Immature natural killer cell (primary cell): Measurements from ENCODE around the gene ZNF433. TPM values are rescaled to one million over a fixed set of nuclear protein-coding genes. Genes with fewer than 3 reads are reported as not detected.
"Not testable (repeated sequence)": the region's sequence is repeated elsewhere in the genome, so short reads cannot be mapped to it uniquely, and the experiment has no call there.

ENCODE experiments used
- DNase-seq, 3 donors: peaks; one replicate each; pipeline ENCODE4 v3.0.0; 2022; ENCODE audit warnings: mixed read lengths in 1 of 3
- H3K27ac Mint-ChIP-seq, 6 donors: one replicate each; pipeline ENCODE4 v1.8.0; 2020; ENCODE audit warnings: mixed read lengths in 6 of 6, mild to moderate bottlenecking in 5 of 6, inconsistent platforms in 4 of 6, moderate library complexity in 3 of 6
- H3K27me3 Mint-ChIP-seq, 3 donors: one replicate each; pipeline ENCODE4 v1.8.0; 2020 to 2021; ENCODE audit warnings: low read depth in 3 of 3, mild to moderate bottlenecking in 3 of 3, mixed read lengths in 3 of 3, moderate library complexity in 3 of 3, inconsistent platforms in 1 of 3
- H3K36me3 Mint-ChIP-seq, 3 donors: one replicate each; pipeline ENCODE4 v1.8.0; 2020; ENCODE audit warnings: mixed read lengths in 3 of 3, inconsistent platforms in 2 of 3, mild to moderate bottlenecking in 2 of 3
- H3K4me1 Mint-ChIP-seq, 2 donors: one replicate each; pipeline ENCODE4 v1.8.0; 2020; ENCODE audit warnings: inconsistent platforms in 2 of 2, mild to moderate bottlenecking in 2 of 2, mixed read lengths in 2 of 2, moderate library complexity in 1 of 2
- H3K4me3 Mint-ChIP-seq, 5 donors: one replicate each; pipeline ENCODE4 v1.8.0; 2020; ENCODE audit warnings: mild to moderate bottlenecking in 5 of 5, mixed read lengths in 5 of 5, inconsistent platforms in 3 of 5, moderate library complexity in 3 of 5
- H3K9me3 Mint-ChIP-seq, 6 donors: one replicate each; pipeline ENCODE4 v1.8.0; 2020; ENCODE audit warnings: mild to moderate bottlenecking in 6 of 6, mixed read lengths in 6 of 6, inconsistent platforms in 4 of 6, moderate library complexity in 3 of 6
- polyA plus RNA-seq, 3 donors: library from polyadenylated mRNA; unstranded; fragments of 300-500 nt; fragmentation: Illumina TruSeq; gene quantifications; one replicate each; pipeline ENCODE4 v1.2.3, GENCODE V29; 2021

Gene ZNF433
- polyA plus RNA-seq: 1 to 10 TPM; 4.5 to 6.5 (median 5.4) TPM

GRCh38 chr19:12035220-12036172, at the start of gene ZNF433:
TSS of gene ZNF433 (minus strand) at chr19:12035679. CDS start at chr19:12035539, 140 bp downstream.
- H3K4me3 Mint-ChIP-seq: peak within 1 kb of the TSS; percentile 87 to 96 (median 93)
- H3K27ac Mint-ChIP-seq: peak within 1 kb of the TSS; percentile 74 to 92 (median 90)
- no peaks in the 10 kb centered on the region for H3K36me3 Mint-ChIP-seq
- peaks cover 17 to 23% of the 10 kb centered on the region in 2 donors for H3K4me1 Mint-ChIP-seq
- H3K9me3 Mint-ChIP-seq: peaks cover 0 to 15% (median 0%) of the 10 kb centered on the region in 6 donors
- peak; percentile 76 to 80 (median 79) for DNase-seq
- H3K27me3 Mint-ChIP-seq: no peaks in the 10 kb centered on the region

GRCh38 chr19:12083336-12083735, 47.9 kb upstream of the ZNF433 start:
- not testable (repeated sequence) for H3K4me1 Mint-ChIP-seq, H3K4me3 Mint-ChIP-seq, H3K36me3 Mint-ChIP-seq, DNase-seq, H3K27me3 Mint-ChIP-seq, H3K27ac Mint-ChIP-seq
- H3K9me3 Mint-ChIP-seq: peaks cover 13 to 51% (median 35%) of the 10 kb centered on the region in 6 donors

- H3K36me3 Mint-ChIP-seq: peaks cover 32 to 56% (median 55%) of the 10 kb centered on the region in 3 donors
- H3K4me3 Mint-ChIP-seq: no peak overlapping the region
- no peak for DNase-seq
- peak overlapping the region in 1 of 6 donors; percentile 53 for H3K27ac Mint-ChIP-seq
- no peaks in the 10 kb centered on the region for H3K4me1 Mint-ChIP-seq
- H3K9me3 Mint-ChIP-seq: peaks cover 46 to 91% (median 82%) of the 10 kb centered on the region in 6 donors
- peaks cover 0 to 9% (median 7%) of the 10 kb centered on the region in 3 donors for H3K27me3 Mint-ChIP-seq
Measured at GRCh38 chr19:12077375-12077774, 41.9 kb upstream of the ZNF433 start.

- peaks cover 46 to 92% (median 80%) of the 10 kb centered on the region in 6 donors for H3K9me3 Mint-ChIP-seq
- DNase-seq, H3K27ac Mint-ChIP-seq, H3K27me3 Mint-ChIP-seq, H3K4me1 Mint-ChIP-seq: not testable (repeated sequence)
- peaks cover 32 to 56% (median 55%) of the 10 kb centered on the region in 3 donors for H3K36me3 Mint-ChIP-seq
- peak overlapping the region in 1 of 5 donors; percentile 17 for H3K4me3 Mint-ChIP-seq
Measured at GRCh38 chr19:12076331-12076730, 40.9 kb upstream of the ZNF433 start.

- Mint-ChIP-seq H3K4me1 (no peaks in the 10 kb centered on the region), H3K27me3 (peaks cover 0 to 9% (median 7%) of the 10 kb centered on the region in 3 donors), H3K27ac (no peak overlapping the region), H3K9me3 (peaks cover 46 to 92% (median 80%) of the 10 kb centered on the region in 6 donors), H3K4me3 (no peak overlapping the region), H3K36me3 (peaks cover 39 to 58% (median 56%) of the 10 kb centered on the region in 3 donors)
- no peak for DNase-seq
Measured at GRCh38 chr19:12075538-12076139, 40.2 kb upstream of the ZNF433 start.

- H3K27ac Mint-ChIP-seq: peak within 1 kb of the TSS; percentile 72 to 90 (median 82)
- H3K27me3 Mint-ChIP-seq: peaks cover 0 to 4% (median 3%) of the 10 kb centered on the region in 3 donors
- H3K4me3 Mint-ChIP-seq: peak within 1 kb of the TSS; percentile 88 to 95 (median 93)
- H3K9me3 Mint-ChIP-seq: peaks cover 0 to 5% (median 5%) of the 10 kb centered on the region in 6 donors
- peaks cover 15 to 22% of the 10 kb centered on the region in 2 donors for H3K4me1 Mint-ChIP-seq
- peak; percentile 76 to 79 (median 78) for DNase-seq
- peaks cover 0 to 7% (median 0%) of the 10 kb centered on the region in 3 donors for H3K36me3 Mint-ChIP-seq
Measured at GRCh38 chr19:12064590-12065538, 29.4 kb upstream of the ZNF433 start, which contains the start of gene ZNF844. TSS of gene ZNF844 (plus strand) at chr19:12064731. CDS start at chr19:12064874, 143 bp downstream.

GRCh38 chr19:12055784-12056183, 20.3 kb upstream of the ZNF433 start:
- Mint-ChIP-seq H3K27me3 (peaks cover 5 to 9% (median 6%) of the 10 kb centered on the region in 3 donors), H3K4me3 (no peak overlapping the region), H3K27ac (no peak overlapping the region), H3K36me3 (peaks cover 0 to 4% (median 0%) of the 10 kb centered on the region in 3 donors), H3K9me3 (no peaks in the 10 kb centered on the region), H3K4me1 (peaks cover 17 to 25% of the 10 kb centered on the region in 2 donors)
- DNase-seq: no peak

GRCh38 chr19:12052497-12053169, 17.2 kb upstream of the ZNF433 start, which contains the start of gene ZNF878:
TSS of gene ZNF878 (minus strand) at chr19:12052961. CDS start at chr19:12052801, 160 bp downstream.
- peaks cover 2 to 9% (median 3%) of the 10 kb centered on the region in 3 donors for H3K27me3 Mint-ChIP-seq
- peaks cover 14 to 20% of the 10 kb centered on the region in 2 donors for H3K4me1 Mint-ChIP-seq
- DNase-seq: peak; percentile 44 to 53 (median 53)
- H3K9me3 Mint-ChIP-seq: no peaks in the 10 kb centered on the region
- H3K27ac Mint-ChIP-seq: peak within 1 kb of the TSS in 3 of 6 donors; percentile 32 to 69 (median 53)
- H3K36me3 Mint-ChIP-seq: peaks cover 0 to 4% (median 0%) of the 10 kb centered on the region in 3 donors
- peak within 1 kb of the TSS; percentile 87 to 92 (median 90) for H3K4me3 Mint-ChIP-seq

GRCh38 chr19:12052091-12052496, 16.6 kb upstream of the ZNF433 start:
- Mint-ChIP-seq H3K9me3 (no peaks in the 10 kb centered on the region), H3K4me1 (peaks cover 14 to 20% of the 10 kb centered on the region in 2 donors), H3K27ac (peak overlapping the region in 1 of 6 donors; percentile 32), H3K27me3 (peaks cover 2 to 7% (median 3%) of the 10 kb centered on the region in 3 donors), H3K36me3 (peaks cover 0 to 4% (median 0%) of the 10 kb centered on the region in 3 donors), H3K4me3 (peak overlapping the region; percentile 51 to 82 (median 81))
- DNase-seq: no peak

GRCh38 chr19:12047868-12048267, 12.4 kb upstream of the ZNF433 start:
- no peak for DNase-seq
- H3K36me3 Mint-ChIP-seq: peaks cover 19 to 24% (median 22%) of the 10 kb centered on the region in 3 donors
- no peak overlapping the region for H3K27ac Mint-ChIP-seq
- H3K9me3 Mint-ChIP-seq: peaks cover under 1 to 26% (median 24%) of the 10 kb centered on the region in 6 donors
- H3K27me3 Mint-ChIP-seq: peaks cover 0 to 7% (median 2%) of the 10 kb centered on the region in 3 donors
- H3K4me1 Mint-ChIP-seq: peaks cover 8 to 12% of the 10 kb centered on the region in 2 donors
- H3K4me3 Mint-ChIP-seq: no peak overlapping the region

GRCh38 chr19:12043752-12044422, 8.4 kb upstream of the ZNF433 start:
- DNase-seq: no peak
- Mint-ChIP-seq H3K9me3 (peaks cover 5 to 40% (median 31%) of the 10 kb centered on the region in 6 donors), H3K4me1 (no peaks in the 10 kb centered on the region), H3K27ac (no peak overlapping the region), H3K27me3 (peaks cover 0 to 4% (median 2%) of the 10 kb centered on the region in 3 donors), H3K36me3 (peaks cover 22 to 28% (median 22%) of the 10 kb centered on the region in 3 donors), H3K4me3 (no peak overlapping the region)
